HG02852 (cell line): ENCODE measurements around the gene CDH15.
"Not testable (repeated sequence)": the region's sequence is repeated elsewhere in the genome, so short reads cannot be mapped to it uniquely, and the experiment has no call there.

Experiments
- ATAC-seq: cut with Tn5 transposase; IDR thresholded peaks from one replicate; pipeline ENCODE4 v1.9.1; 2021; ENCODE audit warnings: mild to moderate bottlenecking, moderate library complexity; ENCODE audit not compliant: unreplicated experiment

CDH15 gene

DNA sequence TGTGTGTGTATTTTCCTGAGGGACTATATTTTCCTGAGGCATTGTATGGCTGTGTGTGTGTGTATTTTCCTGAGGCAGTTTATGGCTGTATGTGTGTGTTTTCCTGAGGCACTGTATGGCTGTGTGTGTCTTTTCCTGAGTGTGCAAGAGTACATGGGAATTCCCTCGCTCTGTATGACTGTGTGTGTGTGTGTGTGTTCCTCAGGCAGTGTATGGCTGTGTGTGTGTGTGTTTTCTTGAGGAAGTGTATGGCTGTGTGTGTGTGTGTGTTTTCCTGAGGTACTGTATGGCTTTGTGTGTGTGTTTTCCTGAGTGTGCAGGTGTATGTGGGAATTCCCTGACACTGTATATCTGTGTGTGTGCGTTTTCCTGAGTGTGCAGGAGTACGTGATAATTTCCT, 50.1 kb downstream of the CDH15 start:
- ATAC-seq: no peak

DNA sequence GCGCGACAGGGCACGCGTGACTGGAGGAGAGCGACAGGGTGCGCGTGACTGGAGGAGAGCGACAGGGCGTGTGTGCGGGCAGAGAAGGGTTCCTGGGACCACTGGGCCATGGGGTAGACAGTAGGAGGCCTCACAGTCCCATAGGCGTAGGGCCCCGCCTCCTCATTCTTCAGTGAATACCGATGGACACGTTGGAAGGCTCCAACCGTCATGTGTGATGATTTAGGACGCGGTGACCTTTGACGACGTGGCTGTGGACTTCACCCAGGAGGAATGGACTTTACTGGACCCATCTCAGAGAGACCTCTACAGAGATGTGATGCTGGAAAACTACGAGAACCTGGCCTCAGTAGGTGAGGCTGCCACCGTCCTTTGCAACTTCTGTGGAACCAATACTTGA, 51.4 kb downstream of the CDH15 start:
- no peak for ATAC-seq

DNA sequence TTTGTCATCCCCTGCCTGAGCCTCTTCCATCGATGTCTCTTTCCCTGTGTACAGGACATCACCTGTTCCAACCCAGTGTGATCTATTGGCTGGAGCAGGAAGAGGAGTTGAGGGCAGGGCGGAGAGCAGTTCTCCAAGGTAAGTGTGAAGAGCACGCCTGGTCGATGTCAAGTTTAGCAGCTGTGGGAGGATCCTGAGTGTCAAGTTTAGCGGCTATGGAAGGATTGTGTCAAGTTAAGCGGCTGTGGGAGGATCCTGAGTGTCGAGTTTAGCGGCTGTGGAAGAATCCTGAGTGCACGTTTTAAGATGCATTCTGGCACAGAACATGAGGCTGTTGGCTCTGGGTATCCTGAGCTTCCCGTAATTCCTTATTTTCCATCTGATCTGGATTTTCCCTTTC, 53.1 kb downstream of the CDH15 start:
- ATAC-seq: no peak

DNA sequence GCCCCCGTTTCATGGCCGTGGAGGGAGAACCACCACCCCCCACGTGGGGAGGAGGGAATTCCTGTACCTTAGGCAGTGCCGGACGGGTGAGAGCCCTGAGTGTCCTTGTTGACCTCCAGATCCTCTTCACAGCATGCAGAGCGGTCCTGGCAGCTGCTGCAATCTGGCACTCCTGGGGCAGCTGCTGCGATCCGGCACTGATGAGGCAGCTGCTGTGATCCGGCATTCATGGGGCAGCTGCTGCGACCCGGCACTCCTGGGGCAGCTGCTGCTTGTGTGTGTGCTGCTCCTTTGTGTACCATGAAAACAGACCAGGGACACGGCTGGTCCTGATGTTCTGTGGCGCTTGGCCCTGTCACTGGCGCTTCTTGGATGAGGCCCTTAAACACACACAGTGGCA, 58.7 kb downstream of the CDH15 start:
- no peak for ATAC-seq

- no peak for ATAC-seq
Observed at GRCh38 chr16:89232107-89232506, 60.6 kb downstream of the CDH15 start.

DNA sequence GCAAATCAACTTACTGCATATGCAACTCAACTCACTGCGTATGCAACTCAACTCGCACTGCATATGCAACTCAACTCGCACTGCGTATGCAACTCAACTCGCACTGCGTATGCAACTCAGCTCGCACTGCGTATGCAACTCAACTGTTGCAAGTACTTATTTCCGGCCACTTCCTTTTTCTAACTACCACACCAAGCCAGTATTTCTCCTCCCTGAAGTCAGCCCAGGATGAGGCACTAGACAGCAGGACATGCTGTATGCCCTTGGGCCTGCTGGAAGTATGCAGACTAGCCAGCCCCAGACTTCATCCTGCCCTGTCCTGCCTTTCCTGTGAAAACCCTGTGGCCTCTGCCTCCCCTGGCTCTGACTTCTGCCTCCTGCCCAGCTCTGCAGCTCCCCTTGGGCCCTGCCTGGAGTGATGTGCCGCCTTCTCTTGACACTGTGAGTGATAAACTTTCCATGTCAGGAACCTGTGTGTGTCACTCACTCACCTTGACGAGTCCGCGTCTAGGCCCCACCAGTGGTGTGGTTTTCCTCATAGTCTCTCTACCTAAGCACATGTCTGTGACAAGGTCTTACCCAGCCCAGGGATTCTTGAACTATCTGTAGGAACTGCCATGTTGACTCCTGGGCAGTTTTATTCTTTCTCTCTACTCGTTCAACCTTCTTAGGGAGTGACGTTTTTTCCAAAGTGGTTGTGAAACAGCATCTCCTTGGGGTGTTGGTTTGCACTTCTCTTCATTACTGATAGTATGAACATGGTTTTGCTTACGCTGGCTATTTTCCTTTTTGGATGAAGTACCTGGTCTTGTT, 62.3 kb downstream of the CDH15 start:
- no peak for ATAC-seq

DNA sequence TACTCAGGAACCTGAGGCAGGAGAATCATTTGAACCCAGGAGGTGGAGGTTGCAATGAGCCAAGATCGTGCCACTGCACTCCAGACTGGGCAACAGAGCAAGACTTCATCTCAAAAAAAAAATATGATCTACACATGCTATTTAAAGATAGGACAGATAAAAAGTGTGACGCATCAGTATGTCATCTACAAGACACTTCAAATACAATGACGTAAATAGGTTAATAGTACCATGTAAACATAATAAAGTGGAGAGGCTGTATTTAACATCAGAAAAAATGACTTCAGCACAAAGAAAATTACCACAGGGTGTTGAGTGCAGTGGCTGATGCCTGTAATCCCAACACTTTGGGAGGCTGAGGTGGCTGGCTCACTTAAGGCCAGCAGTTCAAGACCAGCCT, 66.2 kb downstream of the CDH15 start:
- no peak for ATAC-seq

GRCh38 chr16:89241187-89242007, 69.8 kb downstream of the CDH15 start:
- peak; percentile 46 for ATAC-seq

DNA sequence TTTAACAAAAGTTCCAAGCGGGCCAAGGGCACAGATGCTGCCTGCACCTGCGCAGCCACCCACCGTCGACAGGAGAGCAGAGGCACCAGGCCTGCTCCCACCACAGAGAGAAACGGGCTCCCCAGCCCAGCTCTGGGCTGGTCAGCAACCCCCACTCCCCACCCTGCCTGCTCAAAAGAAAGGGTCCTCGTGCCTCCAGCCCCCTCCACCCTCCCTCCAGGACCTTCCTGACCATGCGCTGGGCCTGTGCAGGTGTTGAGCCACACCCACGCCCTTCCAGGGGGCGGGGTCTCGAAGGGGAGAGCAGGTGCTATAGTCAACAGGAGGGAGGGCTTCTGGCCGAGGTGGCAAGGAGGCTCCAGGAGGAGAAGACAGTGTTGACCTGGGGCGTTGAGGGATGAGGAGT, 71.2 kb downstream of the CDH15 start:
- no peak for ATAC-seq

DNA sequence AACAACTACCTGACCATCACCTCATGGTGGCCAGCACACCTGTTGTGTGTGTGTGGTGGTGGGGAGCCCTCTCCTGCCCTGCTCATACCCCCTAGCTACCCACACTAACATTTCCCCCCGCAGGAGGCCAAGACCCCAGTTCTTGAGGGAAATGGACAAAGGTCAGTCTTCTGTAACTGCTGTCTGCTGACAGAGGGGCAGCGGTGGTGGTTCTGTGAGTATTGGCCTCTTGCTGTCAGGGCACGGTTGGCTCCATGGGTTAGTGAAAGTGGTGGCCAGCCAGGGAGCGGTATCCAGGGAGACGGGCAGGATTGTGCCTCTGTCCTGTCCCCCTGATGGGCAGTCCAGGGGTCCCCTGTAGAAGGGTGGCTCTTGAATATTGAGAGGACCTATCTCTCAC, 72.1 kb downstream of the CDH15 start:
- no peak for ATAC-seq

DNA sequence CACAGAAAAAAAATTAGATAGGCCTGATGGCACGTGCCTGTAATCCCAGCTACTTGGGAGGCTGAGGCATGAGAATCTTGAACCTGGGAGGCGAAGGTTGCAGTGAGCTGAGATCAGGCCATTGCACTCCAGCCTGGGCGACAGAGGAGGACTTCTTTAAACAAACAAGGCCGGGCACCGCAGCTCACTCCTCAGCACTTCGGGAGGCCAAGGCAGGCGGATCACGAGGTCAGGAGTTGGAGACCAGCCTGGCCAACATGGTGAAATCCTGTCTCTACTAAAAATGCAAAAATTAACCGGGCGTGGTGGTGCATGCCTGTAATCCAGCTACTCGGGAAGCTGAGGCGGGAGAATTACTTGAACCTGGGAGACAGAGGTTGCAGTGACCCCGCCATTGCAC, 72.7 kb downstream of the CDH15 start:
- ATAC-seq: not testable (repeated sequence)

- ATAC-seq: no peak
Observed at GRCh38 chr16:89244754-89245153, 73.2 kb downstream of the CDH15 start.
